AG04449 (cell line): ENCODE measurements around the gene CABP7.
"Not testable (repeated sequence)": the region's sequence is repeated elsewhere in the genome, so short reads cannot be mapped to it uniquely, and the experiment has no call there.

Source experiments
- CTCF ChIA-PET: fragments of 350-600 bp; formaldehyde crosslinking; extraction: SDS; loops from one replicate; lab custom pipeline; 2021; ENCODE audit warnings: antibody characterized with exemption; lab: Yijun Ruan, JAX
- POLR2A ChIA-PET: fragments of 400-600, 350-600 bp; formaldehyde crosslinking; extraction: SDS; loops from one replicate; lab custom pipeline; 2020; ENCODE audit warnings: antibody characterized with exemption, inconsistent platforms; lab: Yijun Ruan, JAX
- DNase-seq: peaks from one replicate; pipeline ENCODE4 v3.0.0-alpha.2; 2010; ENCODE audit warnings: low read depth, low spot score
- H3K4me3 ChIP-seq: 2 replicates; pipeline ENCODE4 v1.5.1; 2011; ENCODE audit warnings: low read depth, mild to moderate bottlenecking, control low read depth, low read length
- TF ChIP-seq, protein P1 (sequence below): IDR thresholded peaks from one replicate; pipeline ENCODE4 v1.5.1; 2011; ENCODE audit warnings: mild to moderate bottlenecking, moderate library complexity, low read length, control low read depth, inconsistent platforms; ENCODE audit not compliant: insufficient read depth; ENCODE audit errors: missing control alignments

The CABP7 gene

GRCh38 chr22:29753808-29754657 lies 34.2 kb downstream of the CABP7 start:
- H3K4me3 ChIP-seq: no peak overlapping the region
- TF ChIP-seq, protein P1, sequence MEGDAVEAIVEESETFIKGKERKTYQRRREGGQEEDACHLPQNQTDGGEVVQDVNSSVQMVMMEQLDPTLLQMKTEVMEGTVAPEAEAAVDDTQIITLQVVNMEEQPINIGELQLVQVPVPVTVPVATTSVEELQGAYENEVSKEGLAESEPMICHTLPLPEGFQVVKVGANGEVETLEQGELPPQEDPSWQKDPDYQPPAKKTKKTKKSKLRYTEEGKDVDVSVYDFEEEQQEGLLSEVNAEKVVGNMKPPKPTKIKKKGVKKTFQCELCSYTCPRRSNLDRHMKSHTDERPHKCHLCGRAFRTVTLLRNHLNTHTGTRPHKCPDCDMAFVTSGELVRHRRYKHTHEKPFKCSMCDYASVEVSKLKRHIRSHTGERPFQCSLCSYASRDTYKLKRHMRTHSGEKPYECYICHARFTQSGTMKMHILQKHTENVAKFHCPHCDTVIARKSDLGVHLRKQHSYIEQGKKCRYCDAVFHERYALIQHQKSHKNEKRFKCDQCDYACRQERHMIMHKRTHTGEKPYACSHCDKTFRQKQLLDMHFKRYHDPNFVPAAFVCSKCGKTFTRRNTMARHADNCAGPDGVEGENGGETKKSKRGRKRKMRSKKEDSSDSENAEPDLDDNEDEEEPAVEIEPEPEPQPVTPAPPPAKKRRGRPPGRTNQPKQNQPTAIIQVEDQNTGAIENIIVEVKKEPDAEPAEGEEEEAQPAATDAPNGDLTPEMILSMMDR: no peak
- ChIA-PET POLR2A (no interaction called here), CTCF (interaction anchor here (1.0 kb wide), 1 partner anchor 251 kb away, joined by 7 read pairs; no protein-coding TSS in a partner anchor)
- DNase-seq: no peak

GRCh38 chr22:29754658-29755395 lies 35.0 kb downstream of the CABP7 start:
- POLR2A ChIA-PET, CTCF ChIA-PET: not testable (repeated sequence)

GRCh38 chr22:29755889-29756288 lies 36.1 kb downstream of the CABP7 start:
- H3K4me3 ChIP-seq: no peak overlapping the region
- TF ChIP-seq, protein P1: no peak
- ChIA-PET CTCF (interaction anchor here (1.2 to 1.8 kb wide), 3 partner anchors 240 to 333 kb away, joined by 3 to 5 read pairs (median 4); no protein-coding TSS in a partner anchor), POLR2A (no interaction called here)
- no peak for DNase-seq

More at GRCh38 chr22:29754658-29755395, 35.0 kb downstream of the CABP7 start:
- H3K4me3 ChIP-seq, DNase-seq: not testable (repeated sequence)

- H3K4me3 ChIP-seq: no peak overlapping the region
- ChIA-PET CTCF (interaction anchor here (1.2 to 1.8 kb wide), 3 partner anchors 240 to 332 kb away, joined by 3 to 5 read pairs (median 4); no protein-coding TSS in a partner anchor), POLR2A (no interaction called here)
- DNase-seq: no peak
- TF ChIP-seq, protein P1: no peak
Observed at GRCh38 chr22:29756341-29756740, 36.5 kb downstream of the CABP7 start.

DNA sequence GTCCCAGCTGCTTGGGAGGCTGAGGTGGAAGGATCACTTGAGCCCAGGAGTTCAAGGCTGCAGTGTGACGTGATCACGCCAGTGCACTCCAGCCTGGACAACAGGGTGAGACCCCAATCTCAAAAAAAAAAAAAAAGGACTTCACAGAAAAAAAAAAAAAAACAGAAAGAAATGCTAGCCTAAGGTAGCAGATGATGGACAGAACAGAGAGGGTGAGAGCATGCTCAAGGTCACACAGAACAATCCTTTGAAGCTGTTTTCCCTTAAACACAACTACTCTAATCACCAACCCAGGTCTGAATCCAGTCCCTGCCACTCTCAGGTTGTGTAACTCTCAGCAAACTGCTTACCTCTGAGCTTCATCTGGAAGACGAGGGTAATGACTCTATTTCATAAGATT lies 37.3 kb downstream of the CABP7 start:
- TF ChIP-seq, protein P1: no peak

GRCh38 chr22:29758068-29758622 lies 38.3 kb downstream of the CABP7 start:
- TF ChIP-seq, protein P1: no peak
- ChIA-PET POLR2A (no interaction called here), CTCF (interaction anchor here (1.1 to 1.3 kb wide), 3 partner anchors 15 to 333 kb away, joined by 3 read pairs; no protein-coding TSS in a partner anchor)
- no peak overlapping the region for H3K4me3 ChIP-seq
- DNase-seq: no peak

More for the DNA sequence above, 37.3 kb downstream of the CABP7 start:
- no peak overlapping the region for H3K4me3 ChIP-seq
- DNase-seq: no peak
- ChIA-PET CTCF (interaction anchor here (1.2 to 1.8 kb wide), 4 partner anchors 16 to 334 kb away, joined by 3 to 5 read pairs (median 4); no protein-coding TSS in a partner anchor), POLR2A (no interaction called here)
